Activated B cell treated with CpG ODN at 0.5 μM for 24 hours (primary cell): ENCODE results near the gene ALG6. TPM values are rescaled to one million over a fixed set of nuclear protein-coding genes. Genes with fewer than 3 reads are reported as not detected.

ENCODE experiments used
- ATAC-seq: fragments of 200-7000 bp; cut with Tn5 transposase; one replicate; pipeline ENCODE4 v1.10.0; 2021; ENCODE audit warnings: low read depth, mild to moderate bottlenecking, moderate library complexity
- CTCF ChIA-PET: fragments of 350-600 bp; sonication (Branson Sonifier 250); formaldehyde crosslinking; loops from one replicate; lab custom pipeline; 2021; ENCODE audit warnings: antibody characterized with exemption; lab: Charles Lee
- POLR2A ChIA-PET: fragments of 350-600 bp; sonication (Branson Sonifier 250); formaldehyde crosslinking; loops from one replicate; lab custom pipeline; 2021; ENCODE audit warnings: antibody characterized with exemption; lab: Charles Lee
- DNase-seq: peaks from one replicate; pipeline ENCODE4 v3.0.0; 2022
- H3K27ac Mint-ChIP-seq: one replicate; pipeline ENCODE4 v1.8.0; 2020; ENCODE audit warnings: mixed read lengths
- H3K27me3 Mint-ChIP-seq: one replicate; pipeline ENCODE4 v1.8.0; 2021; ENCODE audit warnings: mixed read lengths
- H3K36me3 Mint-ChIP-seq: one replicate; pipeline ENCODE4 v1.8.0; 2021; ENCODE audit warnings: low read depth, mixed read lengths
- H3K4me1 Mint-ChIP-seq: one replicate; pipeline ENCODE4 v1.8.0; 2021; ENCODE audit warnings: mixed read lengths
- H3K4me3 Mint-ChIP-seq: one replicate; pipeline ENCODE4 v1.8.0; 2020; ENCODE audit warnings: mild to moderate bottlenecking, mixed read lengths
- H3K9me3 Mint-ChIP-seq: one replicate; pipeline ENCODE4 v1.8.0; 2020; ENCODE audit warnings: mixed read lengths
- intact Hi-C: fragments of 100-400 bp; cut with micrococcal nuclease; formaldehyde crosslinking; loops from one replicate; pipeline ENCODE4 v1.15.1; 2024
- total RNA-seq: library from RNA; stranded (reverse); gene quantifications from 2 replicates; pipeline ENCODE4 v1.2.3, GENCODE V29; 2022
- TF ChIP-seq, protein P1 (sequence below): fragments of 200-600 bp; IDR thresholded peaks from one replicate; pipeline ENCODE4 v1.8.0; 2022; ENCODE audit warnings: antibody characterized with exemption, mild to moderate bottlenecking

The ALG6 gene
- total RNA-seq, 1 donor from 2014 or later = 21.5 TPM

DNA sequence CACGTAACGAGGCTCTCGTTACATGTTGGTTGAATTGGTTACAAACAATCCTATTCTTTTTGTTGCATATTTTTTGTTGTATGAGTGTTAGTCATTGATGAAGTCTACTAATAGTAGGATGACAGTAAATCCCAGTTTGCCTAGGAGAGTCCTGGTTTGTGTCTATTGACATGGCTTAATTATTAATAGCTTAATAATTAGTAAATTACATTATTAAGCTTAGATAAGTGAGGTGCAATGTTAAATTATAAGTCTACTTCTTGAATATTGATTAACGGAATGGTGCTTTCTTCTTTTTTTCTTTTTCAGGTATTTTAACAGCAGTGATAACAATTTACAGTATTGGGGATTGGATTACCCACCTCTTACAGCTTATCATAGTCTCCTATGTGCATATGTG, 34.5 kb downstream of the ALG6 start:
- intact Hi-C loops = no loop called here
- H3K27me3 Mint-ChIP-seq = no peaks in the 10 kb centered on the region
- TF ChIP-seq, protein P1, sequence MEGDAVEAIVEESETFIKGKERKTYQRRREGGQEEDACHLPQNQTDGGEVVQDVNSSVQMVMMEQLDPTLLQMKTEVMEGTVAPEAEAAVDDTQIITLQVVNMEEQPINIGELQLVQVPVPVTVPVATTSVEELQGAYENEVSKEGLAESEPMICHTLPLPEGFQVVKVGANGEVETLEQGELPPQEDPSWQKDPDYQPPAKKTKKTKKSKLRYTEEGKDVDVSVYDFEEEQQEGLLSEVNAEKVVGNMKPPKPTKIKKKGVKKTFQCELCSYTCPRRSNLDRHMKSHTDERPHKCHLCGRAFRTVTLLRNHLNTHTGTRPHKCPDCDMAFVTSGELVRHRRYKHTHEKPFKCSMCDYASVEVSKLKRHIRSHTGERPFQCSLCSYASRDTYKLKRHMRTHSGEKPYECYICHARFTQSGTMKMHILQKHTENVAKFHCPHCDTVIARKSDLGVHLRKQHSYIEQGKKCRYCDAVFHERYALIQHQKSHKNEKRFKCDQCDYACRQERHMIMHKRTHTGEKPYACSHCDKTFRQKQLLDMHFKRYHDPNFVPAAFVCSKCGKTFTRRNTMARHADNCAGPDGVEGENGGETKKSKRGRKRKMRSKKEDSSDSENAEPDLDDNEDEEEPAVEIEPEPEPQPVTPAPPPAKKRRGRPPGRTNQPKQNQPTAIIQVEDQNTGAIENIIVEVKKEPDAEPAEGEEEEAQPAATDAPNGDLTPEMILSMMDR = no peak
- no peak overlapping the region for H3K27ac Mint-ChIP-seq
- DNase-seq (no peak), ATAC-seq (no peak)
- peaks cover 63% of the 10 kb centered on the region for H3K36me3 Mint-ChIP-seq
- POLR2A ChIA-PET = no interaction called here
- no peaks in the 10 kb centered on the region for H3K4me1 Mint-ChIP-seq
- H3K4me3 Mint-ChIP-seq = no peak overlapping the region
- H3K9me3 Mint-ChIP-seq = no peaks in the 10 kb centered on the region
- CTCF ChIA-PET = no interaction called here

DNA sequence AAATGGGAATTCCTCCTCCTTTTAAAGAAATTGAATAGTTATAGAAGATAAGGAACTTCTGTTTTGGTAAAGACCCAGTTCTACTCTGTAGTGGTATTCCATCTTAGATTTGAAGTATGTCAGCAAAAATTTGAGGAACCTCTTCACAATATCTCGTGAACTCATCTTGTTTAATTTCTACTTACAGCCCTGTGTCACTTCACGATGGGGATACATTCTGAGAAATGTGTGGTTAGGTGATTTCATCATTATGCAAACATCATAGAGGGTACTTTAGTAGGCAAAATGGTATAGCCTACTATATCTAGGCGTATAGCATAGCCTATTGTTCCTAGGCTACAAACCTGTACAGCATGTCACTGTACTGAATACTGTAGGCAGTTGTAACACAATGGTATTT, 36.0 kb downstream of the ALG6 start:
- Mint-ChIP-seq H3K9me3 (no peaks in the 10 kb centered on the region), H3K27me3 (no peaks in the 10 kb centered on the region), H3K36me3 (peaks cover 62% of the 10 kb centered on the region), H3K27ac (no peak overlapping the region), H3K4me3 (no peak overlapping the region), H3K4me1 (no peaks in the 10 kb centered on the region)
- ATAC-seq (no peak), DNase-seq (no peak)
- ChIA-PET CTCF (no interaction called here), POLR2A (no interaction called here)
- intact Hi-C loops = no loop called here
- TF ChIP-seq, protein P1 = no peak

DNA sequence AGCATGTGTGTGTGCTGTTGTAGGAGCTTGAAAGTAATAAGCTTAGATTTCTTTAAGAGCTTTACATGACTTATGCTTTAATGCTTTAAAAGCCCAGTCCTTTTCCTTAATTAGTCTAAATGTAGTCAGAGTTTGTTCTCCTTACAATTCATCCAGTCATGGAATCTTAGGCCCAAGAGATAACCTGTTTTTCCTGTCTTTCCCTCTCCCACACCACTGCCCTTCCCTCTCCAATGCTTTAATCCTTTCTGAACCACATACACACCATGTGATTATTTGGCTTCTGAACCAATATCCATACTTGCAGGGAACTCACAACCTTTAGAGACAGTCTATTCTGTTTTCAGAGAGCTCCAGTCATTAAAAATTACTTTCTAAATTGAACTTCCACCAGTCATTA, 37.6 kb downstream of the ALG6 start:
- Mint-ChIP-seq H3K36me3 (peaks cover 60% of the 10 kb centered on the region), H3K27ac (no peak overlapping the region), H3K4me1 (no peaks in the 10 kb centered on the region), H3K4me3 (no peak overlapping the region), H3K27me3 (no peaks in the 10 kb centered on the region), H3K9me3 (no peaks in the 10 kb centered on the region)
- CTCF ChIA-PET = no interaction called here
- intact Hi-C loops = no loop called here
- ATAC-seq (no peak), DNase-seq (no peak)
- POLR2A ChIA-PET = no interaction called here
- TF ChIP-seq, protein P1 = no peak

DNA sequence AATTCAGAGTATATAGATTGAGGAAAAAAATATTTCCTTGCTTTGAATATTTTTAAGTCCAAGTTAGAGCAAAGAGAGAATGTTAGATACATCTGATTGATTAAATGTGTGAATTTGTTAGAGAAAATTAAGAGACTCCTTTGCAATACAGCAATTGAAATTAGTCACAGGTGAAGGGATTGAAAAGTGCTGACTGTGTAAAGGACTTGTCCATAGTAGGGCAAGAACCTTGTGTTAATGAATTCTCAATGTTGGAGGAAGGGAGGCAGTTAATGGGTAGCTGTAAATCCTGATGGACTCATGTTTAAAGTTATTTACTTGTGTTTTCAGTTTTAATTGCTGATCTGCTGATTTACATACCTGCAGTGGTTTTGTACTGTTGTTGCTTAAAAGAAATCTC, 38.6 kb downstream of the ALG6 start:
- intact Hi-C loops = no loop called here
- Mint-ChIP-seq H3K9me3 (no peaks in the 10 kb centered on the region), H3K4me1 (no peaks in the 10 kb centered on the region), H3K36me3 (peaks cover 56% of the 10 kb centered on the region), H3K27ac (no peak overlapping the region), H3K27me3 (no peaks in the 10 kb centered on the region), H3K4me3 (no peak overlapping the region)
- no peak for DNase-seq
- TF ChIP-seq, protein P1 = no peak
- ChIA-PET CTCF (no interaction called here), POLR2A (no interaction called here)
- ATAC-seq = no peak

DNA sequence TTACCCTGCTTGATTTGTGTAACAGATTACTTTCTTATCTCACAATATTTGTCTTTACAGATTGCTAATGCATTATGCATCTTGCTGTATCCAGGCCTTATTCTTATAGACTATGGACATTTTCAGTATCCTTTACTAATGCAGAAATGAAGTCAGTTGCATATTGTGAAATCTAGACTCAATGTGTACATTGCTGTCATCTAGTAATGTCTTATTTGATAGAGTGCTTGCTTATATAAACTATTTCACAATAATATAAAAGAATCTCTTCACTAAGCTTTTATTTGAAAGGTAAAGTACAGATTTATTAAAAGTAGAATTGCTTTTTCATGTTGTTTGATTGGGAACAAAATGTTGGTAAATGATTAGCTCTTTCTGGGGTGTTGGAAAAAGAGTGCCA, 39.6 kb downstream of the ALG6 start:
- DNase-seq (no peak), ATAC-seq (no peak)
- TF ChIP-seq, protein P1 = no peak
- Mint-ChIP-seq H3K9me3 (no peaks in the 10 kb centered on the region), H3K27ac (no peak overlapping the region), H3K27me3 (no peaks in the 10 kb centered on the region), H3K4me3 (no peak overlapping the region), H3K4me1 (no peaks in the 10 kb centered on the region), H3K36me3 (peaks cover 62% of the 10 kb centered on the region)
- ChIA-PET CTCF (no interaction called here), POLR2A (no interaction called here)
- intact Hi-C loops = no loop called here
